ENCODE data around the gene WRAP53.
"Not testable (repeated sequence)": the region's sequence is repeated elsewhere in the genome, so short reads cannot be mapped to it uniquely, and the experiment has no call there.

Gene WRAP53

GRCh38 chr17:7687908-7688807 is at the start of gene WRAP53:
Gene WRAP53 (plus strand): TSS chr17:7688477. CDS start chr17:7688649, 172 bp downstream.
- DNase-seq, result peak; percentile 92

GRCh38 chr17:7640783-7641182 is 47.5 kb upstream of the WRAP53 start:
- no peak for DNase-seq

GRCh38 chr17:7641635-7642034 is 46.6 kb upstream of the WRAP53 start:
- not testable (repeated sequence) for DNase-seq

- DNase-seq, result no peak
Observed at GRCh38 chr17:7644775-7645174, 43.5 kb upstream of the WRAP53 start.

- DNase-seq, result no peak
Observed at GRCh38 chr17:7646457-7646856, 41.8 kb upstream of the WRAP53 start.

GRCh38 chr17:7647018-7647417 is 41.3 kb upstream of the WRAP53 start:
- no peak for DNase-seq

GRCh38 chr17:7650509-7651096 is 37.7 kb upstream of the WRAP53 start, which contains the start of gene ATP1B2:
Gene ATP1B2 (plus strand): TSS chr17:7650926. CDS start chr17:7651519, 593 bp downstream.
- DNase-seq, result peak; percentile 73

- no peak for DNase-seq
Observed at GRCh38 chr17:7651097-7651664, 37.1 kb upstream of the WRAP53 start.

- no peak for DNase-seq
Observed at GRCh38 chr17:7651665-7652387, 36.5 kb upstream of the WRAP53 start.

- DNase-seq, result no peak
Observed at GRCh38 chr17:7652388-7653356, 35.6 kb upstream of the WRAP53 start.

- DNase-seq, result no peak
Observed at GRCh38 chr17:7654832-7655540, 33.3 kb upstream of the WRAP53 start.

GRCh38 chr17:7655541-7655840 is 32.8 kb upstream of the WRAP53 start:
- DNase-seq, result no peak

- DNase-seq, result no peak
Observed at GRCh38 chr17:7656958-7657609, 31.2 kb upstream of the WRAP53 start.

GRCh38 chr17:7667656-7668406 is 20.4 kb upstream of the WRAP53 start:
- DNase-seq, result no peak

- no peak for DNase-seq
Observed at GRCh38 chr17:7668482-7668881, 19.8 kb upstream of the WRAP53 start.

GRCh38 chr17:7673239-7673638 is 15.0 kb upstream of the WRAP53 start:
- DNase-seq, result no peak

- DNase-seq, result no peak
Observed at GRCh38 chr17:7674934-7675333, 13.3 kb upstream of the WRAP53 start.

GRCh38 chr17:7676533-7676932 is 11.7 kb upstream of the WRAP53 start:
- DNase-seq, result no peak

GRCh38 chr17:7677388-7678067 is 10.7 kb upstream of the WRAP53 start:
- DNase-seq, result no peak

All from NCI-H345 (cell line).